Stomach (tissue), 19 donors: ENCODE results near the gene FOLR3. TPM values are rescaled to one million over a fixed set of nuclear protein-coding genes. Genes with fewer than 3 reads are reported as not detected.
"Not testable (repeated sequence)": the region's sequence is repeated elsewhere in the genome, so short reads cannot be mapped to it uniquely, and the experiment has no call there.

Experiments used
- DNase-seq, 2 donors: peaks; one replicate each; pipeline versions ENCODE4 v3.0.0 to v3.0.0-alpha.2; 2013 to 2019
- H3K27ac ChIP-seq, 5 donors: fragments of 200-600 bp in 4 of 5; sonication (generic) in 4 of 5; one replicate each; pipeline ENCODE4 v1.5.1; 2013 to 2019; ENCODE audit warnings: mild to moderate bottlenecking in 1 of 5, moderate library complexity in 1 of 5
- H3K27me3 ChIP-seq, 3 donors: fragments of 200-600 bp; sonication (generic); one replicate each; pipeline ENCODE4 v1.5.1; 2017 to 2019; ENCODE audit warnings: mixed run types in 1 of 3
- H3K36me3 ChIP-seq, 4 donors: fragments of 200-600 bp; sonication (generic); 1 replicate in 3 of 4; 2 replicates in 1 of 4; pipeline ENCODE4 v1.5.1; 2016 to 2019
- H3K4me1 ChIP-seq, 4 donors: fragments of 200-600 bp; sonication (generic); one replicate each; pipeline ENCODE4 v1.5.1; 2016 to 2019
- H3K4me3 ChIP-seq, 4 donors: fragments of 200-600 bp; sonication (generic) in 3 of 4; one replicate each; pipeline ENCODE4 v1.5.1; 2016 to 2019; ENCODE audit warnings: mild to moderate bottlenecking in 1 of 4
- H3K9me3 ChIP-seq, 4 donors: fragments of 200-600 bp; sonication (generic); one replicate each; pipeline ENCODE4 v1.5.1; 2016 to 2019
- CTCF ChIP-seq, 7 experiments: fragments of 450-650 bp in 4 of 7; fragments of 200-600 bp in 3 of 7; sonication (generic) in 3 of 7; IDR thresholded peaks; one replicate each; pipeline ENCODE4 v1.5.1; 2016 to 2019; ENCODE audit warnings: antibody characterized with exemption in 7 of 7, control low read depth in 2 of 7, mild to moderate bottlenecking in 1 of 7
- EP300 ChIP-seq: sonication (generic); formaldehyde crosslinking; IDR thresholded peaks from one replicate; pipeline ENCODE4 v1.6.1; 2017; ENCODE audit warnings: antibody characterized with exemption
- POLR2A ChIP-seq, 4 donors: fragments of 450-650 bp; IDR thresholded peaks; one replicate each; pipeline ENCODE4 v1.6.1; 2016; ENCODE audit warnings: antibody characterized with exemption in 4 of 4, control low read depth in 2 of 4, mild to moderate bottlenecking in 1 of 4, moderate library complexity in 1 of 4
- POLR2AphosphoS5 ChIP-seq, 3 donors: sonication (generic); formaldehyde crosslinking; IDR thresholded peaks; one replicate each; pipeline ENCODE4 v1.6.1; 2016; ENCODE audit warnings: antibody characterized with exemption in 3 of 3
- WGBS, 5 donors: extraction: QIAGEN DNeasy Blood & Tissue Kit in 3 of 5; methylation state at CpG; one replicate each; pipeline versions ENCODE4 v1.1.5 to v1.1.7; 2013 to 2018; 5-methylcytosine and 5-hydroxymethylcytosine counted together
- intact Hi-C: fragments of 100-400 bp; cut with DNase I; formaldehyde crosslinking; loops from one replicate; pipeline ENCODE4 v1.15.1; 2023; ENCODE audit warnings: low total_unique reads
- long read RNA-seq, 10 donors: transcript quantifications; one replicate each; lab custom pipeline, GENCODE V29; 2026
- polyA plus RNA-seq, 3 donors: library from polyadenylated mRNA; stranded (reverse); fragments of 200-250 nt; gene quantifications; one replicate each; pipeline ENCODE4 v1.2.3, GENCODE V29; 2013
- total RNA-seq, 5 donors: library from RNA; depleted of rRNA; stranded (reverse); fragments of >200 nt; gene quantifications; one replicate each; pipeline versions ENCODE4 v1.1.0 to v1.2.3, GENCODE V29; 2014 to 2016
- donor health status: healthy with polysubstance abuse.
- donor health status: Bipolar disorder and iron deficiency.
- donor health status: healthy.

Gene FOLR3
- 10 to 100 TPM in 1 of 5 donors, not detected in 4; 36.8 TPM for total RNA-seq
- polyA plus RNA-seq, result under 1 TPM in 2 of 3 donors, not detected in 1; 0.15 to 0.62 TPM
- long read RNA-seq, donor 1, result 0 reads
- long read RNA-seq, donor 2, result 0 reads
- long read RNA-seq, donor 3, result 0 reads
- long read RNA-seq, donor 4, result 0 reads
- long read RNA-seq, donor 5, partial matches to known transcripts, result 0 of 1 reads
- long read RNA-seq, donor 5, other reads (novel, unspliced or antisense), result 0 of 1 reads
- long read RNA-seq, donor 6, result 0 reads
- long read RNA-seq, donor 7, result 0 reads
- long read RNA-seq, donor 8, result 0 reads
- long read RNA-seq, donor 9, partial matches to known transcripts, result 0 of 1 reads
- long read RNA-seq, donor 9, other reads (novel, unspliced or antisense), result 0 of 1 reads
- long read RNA-seq, donor 10, result 0 reads

GRCh38 chr11:72135473-72135872 lies at the start of gene FOLR3:
TSS of gene FOLR3 (plus strand) at chr11:72135725. CDS start at chr11:72135953, 228 bp downstream.
- H3K4me1 ChIP-seq, DNase-seq, H3K9me3 ChIP-seq, H3K36me3 ChIP-seq, H3K27me3 ChIP-seq, intact Hi-C loops: not testable (repeated sequence)
- 57 to 88% (median 80%) methylated on average over 4 of the region's 4 CpGs for WGBS, 5 donors
- Histone ChIP-seq H3K27ac (peak within 1 kb of the TSS in 2 of 5 donors; percentile 33 to 42), H3K4me3 (peak within 1 kb of the TSS in 2 of 4 donors; percentile 31 to 34)

GRCh38 chr11:72088076-72088808 lies 47.3 kb upstream of the FOLR3 start:
- intact Hi-C loops, result no loop called here
- DNase-seq, result no peak
- Histone ChIP-seq H3K27ac (no peak overlapping the region), H3K4me3 (no peak overlapping the region), H3K36me3 (peaks cover 0 to 32% (median 21%) of the 10 kb centered on the region in 4 donors), H3K9me3 (no peaks in the 10 kb centered on the region), H3K4me1 (peaks cover 0 to 29% (median 15%) of the 10 kb centered on the region in 4 donors), H3K27me3 (no peaks in the 10 kb centered on the region)
- TF ChIP-seq EP300 (no peak), CTCF (IDR thresholded peaks at IDR 0.05) (no peak), POLR2A (IDR thresholded peaks at IDR 0.05) (no peak), POLR2AphosphoS5 (IDR thresholded peaks at IDR 0.05) (no peak)
- WGBS, 5 donors, result 71 to 81% (median 79%) methylated on average over 4 of the region's 4 CpGs

GRCh38 chr11:72091292-72091691 lies 44.2 kb upstream of the FOLR3 start:
- Histone ChIP-seq H3K4me1 (peaks cover 0 to 29% (median 15%) of the 10 kb centered on the region in 4 donors), H3K4me3 (no peak overlapping the region), H3K27me3 (no peaks in the 10 kb centered on the region), H3K9me3 (no peaks in the 10 kb centered on the region), H3K27ac (peak overlapping the region in 4 of 5 donors; percentile 23 to 66 (median 44)), H3K36me3 (peaks cover 17 to 57% (median 49%) of the 10 kb centered on the region in 4 donors)
- TF ChIP-seq EP300, result no peak
- TF ChIP-seq CTCF (IDR thresholded peaks at IDR 0.05), result peak in 6 of 7 experiments; percentile 29 to 96 (median 86)
- peak in 1 of 3 donors; percentile 73 for TF ChIP-seq POLR2AphosphoS5 (IDR thresholded peaks at IDR 0.05)
- intact Hi-C loops, result loop anchor here (5.0 kb wide), 1 partner anchor 64 kb away; no protein-coding TSS in a partner anchor
- 23 to 41% (median 32%) methylated on average over 4 of the region's 4 CpGs for WGBS, 5 donors
- peak; percentile 71 to 88 for DNase-seq

GRCh38 chr11:72098741-72099140 lies 36.8 kb upstream of the FOLR3 start:
- Histone ChIP-seq H3K4me3 (no peak overlapping the region), H3K9me3 (no peaks in the 10 kb centered on the region), H3K4me1 (peaks cover 20 to 47% (median 40%) of the 10 kb centered on the region in 4 donors), H3K36me3 (peaks cover 43 to 74% (median 67%) of the 10 kb centered on the region in 4 donors), H3K27ac (no peak overlapping the region), H3K27me3 (no peaks in the 10 kb centered on the region)
- TF ChIP-seq CTCF (IDR thresholded peaks at IDR 0.05) (no peak), POLR2A (IDR thresholded peaks at IDR 0.05) (no peak), POLR2AphosphoS5 (IDR thresholded peaks at IDR 0.05) (no peak), EP300 (no peak)
- DNase-seq, result no peak
- intact Hi-C loops, result no loop called here
- 87 to 96% (median 95%) methylated on average over 3 of the region's 3 CpGs for WGBS, 5 donors
